ENCODE measurements around the gene BSN.

- TF ChIP-seq CTCF (conservative IDR thresholded peaks at IDR 0.05) (no peak), EZH2 (IDR thresholded peaks at IDR 0.05; ENCODE audit: low read depth) (no peak)
Observed at GRCh38 chr3:49662021-49662420, 107.7 kb downstream of the BSN start.
